ENCODE data around the gene STXBP6.

The STXBP6 gene

GRCh38 chr14:24814346-24814745, 235.6 kb downstream of the STXBP6 start:
- no peak for TF ChIP-seq CTCF (IDR thresholded peaks at IDR 0.05; ENCODE audit: insufficient read depth, missing control alignments)
- DNase-seq (ENCODE audit: insufficient read length, low spot score), result no peak
- no peak for FAIRE-seq

GRCh38 chr14:24813819-24814259, 236.1 kb downstream of the STXBP6 start:
- FAIRE-seq (no peak), DNase-seq (ENCODE audit: insufficient read length, low spot score) (no peak)
- no peak for TF ChIP-seq CTCF (IDR thresholded peaks at IDR 0.05; ENCODE audit: insufficient read depth, missing control alignments)

- TF ChIP-seq CTCF (IDR thresholded peaks at IDR 0.05; ENCODE audit: insufficient read depth, missing control alignments), result no peak
- FAIRE-seq, result no peak
- DNase-seq (ENCODE audit: insufficient read length, low spot score), result no peak
Observed at GRCh38 chr14:24813089-24813815, 236.7 kb downstream of the STXBP6 start.

GRCh38 chr14:24809135-24809534, 240.8 kb downstream of the STXBP6 start:
- DNase-seq (ENCODE audit: insufficient read length, low spot score), result no peak
- FAIRE-seq, result no peak
- no peak for TF ChIP-seq CTCF (IDR thresholded peaks at IDR 0.05; ENCODE audit: insufficient read depth, missing control alignments)

GRCh38 chr14:24808412-24808811, 241.5 kb downstream of the STXBP6 start:
- DNase-seq (ENCODE audit: insufficient read length, low spot score) (no peak), FAIRE-seq (no peak)
- TF ChIP-seq CTCF (IDR thresholded peaks at IDR 0.05; ENCODE audit: insufficient read depth, missing control alignments), result no peak

GRCh38 chr14:24806061-24806678, 243.8 kb downstream of the STXBP6 start:
- FAIRE-seq, result no peak
- TF ChIP-seq CTCF (IDR thresholded peaks at IDR 0.05; ENCODE audit: insufficient read depth, missing control alignments), result peak; percentile 66

More at GRCh38 chr14:24806061-24806678, 243.8 kb downstream of the STXBP6 start:
- DNase-seq (ENCODE audit: insufficient read length, low spot score), result peak; percentile 18

Measured in D721Med (cell line).